A172 (cell line): ENCODE results near the gene OMD. TPM values are rescaled to one million over a fixed set of nuclear protein-coding genes. Genes with fewer than 3 reads are reported as not detected.
A peak's percentile ranks its signal among the peaks of the same experiment; 100 is the strongest.

ENCODE experiments used
- DNase-seq: peaks from one replicate; pipeline ENCODE4 v3.0.0-alpha.2; 2015; ENCODE audit warnings: low spot score
- total RNA-seq: library from RNA; depleted of rRNA; stranded (reverse); fragments of >200 nt; shearing (Covaris generic); gene quantifications from 2 replicates; pipeline ENCODE4 v1.2.3, GENCODE V29; 2014; rRNA removed

The OMD gene
- total RNA-seq: not detected in 2 replicates

- no peak for DNase-seq
Measured at GRCh38 chr9:92424340-92424739, at the start of gene OMD. OMD (minus strand) TSS chr9:92424471; CDS start chr9:92417558, 6,913 bp downstream.

- no peak for DNase-seq
Measured at GRCh38 chr9:92468206-92468605, 43.9 kb upstream of the OMD start.

GRCh38 chr9:92467511-92467910 lies 43.2 kb upstream of the OMD start:
- DNase-seq: no peak

- DNase-seq: no peak
Measured at GRCh38 chr9:92467041-92467440, 42.8 kb upstream of the OMD start.

- peak; percentile 54 for DNase-seq
Measured at GRCh38 chr9:92463984-92464383, 39.7 kb upstream of the OMD start.

- DNase-seq: no peak
Measured at GRCh38 chr9:92463387-92463786, 39.1 kb upstream of the OMD start.

- DNase-seq: no peak
Measured at GRCh38 chr9:92457576-92457975, 33.3 kb upstream of the OMD start.

- DNase-seq: peak; percentile 9
Measured at GRCh38 chr9:92455217-92455616, 30.9 kb upstream of the OMD start.

GRCh38 chr9:92446536-92446935 lies 22.3 kb upstream of the OMD start:
- no peak for DNase-seq

GRCh38 chr9:92444841-92445240 lies 20.6 kb upstream of the OMD start:
- no peak for DNase-seq

- DNase-seq: no peak
Measured at GRCh38 chr9:92440751-92441046, 16.4 kb upstream of the OMD start.

GRCh38 chr9:92439921-92440750 lies 15.9 kb upstream of the OMD start:
- DNase-seq: peak; percentile 59

GRCh38 chr9:92438900-92439526 lies 14.7 kb upstream of the OMD start:
- DNase-seq: no peak

GRCh38 chr9:92435263-92435662 lies 11.0 kb upstream of the OMD start:
- DNase-seq: no peak

- DNase-seq: no peak
Measured at GRCh38 chr9:92432972-92433548, 8.8 kb upstream of the OMD start.

- DNase-seq: no peak
Measured at GRCh38 chr9:92432350-92432749, 8.1 kb upstream of the OMD start.

- no peak for DNase-seq
Measured at GRCh38 chr9:92429836-92430235, 5.6 kb upstream of the OMD start.

GRCh38 chr9:92426501-92427145 lies 2.4 kb upstream of the OMD start:
- no peak for DNase-seq

GRCh38 chr9:92425474-92425873 lies 1.2 kb upstream of the OMD start:
- no peak for DNase-seq

GRCh38 chr9:92423612-92424011 lies 659 bp downstream of the OMD start:
- no peak for DNase-seq

GRCh38 chr9:92422611-92423338 lies 1.5 kb downstream of the OMD start:
- DNase-seq: no peak

- DNase-seq: no peak
Measured at GRCh38 chr9:92414566-92414965, 9.7 kb downstream of the OMD start.
